Activated CD4-positive, alpha-beta T cell treated with anti-CD3 and anti-CD28 coated beads for 4 hours (primary cell): ENCODE results near the gene FAIM.
"Not testable (repeated sequence)": the region's sequence is repeated elsewhere in the genome, so short reads cannot be mapped to it uniquely, and the experiment has no call there.

Experiments
- DNase-seq, 2 donors: peaks; one replicate each; pipeline ENCODE4 v3.0.0-alpha.2; 2020

Gene FAIM

GRCh38 chr3:138604106-138604595 is 4.4 kb upstream of the FAIM start:
- DNase-seq: not testable (repeated sequence)

- DNase-seq: no peak
Observed at GRCh38 chr3:138609898-138610266, 1.3 kb downstream of the FAIM start.

DNA sequence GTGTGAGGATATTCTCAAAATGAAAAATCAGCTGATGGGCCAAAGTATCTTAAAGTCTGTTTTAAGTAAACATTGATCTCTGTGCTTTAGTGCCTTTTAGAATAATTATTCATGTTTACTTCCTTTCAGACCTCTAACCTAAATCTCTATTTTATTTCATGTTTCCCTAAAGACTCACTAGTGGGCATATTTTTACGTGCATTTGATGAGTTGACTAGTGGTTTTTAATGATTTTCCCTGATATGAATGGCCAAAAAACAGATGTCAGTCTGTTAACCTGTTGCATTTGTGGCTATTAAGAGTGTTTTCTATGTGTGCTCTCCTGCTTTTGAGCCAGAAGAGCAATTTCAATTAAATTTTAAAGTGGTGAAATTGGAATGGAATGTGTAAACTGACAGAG is 6.9 kb downstream of the FAIM start:
- DNase-seq: no peak

DNA sequence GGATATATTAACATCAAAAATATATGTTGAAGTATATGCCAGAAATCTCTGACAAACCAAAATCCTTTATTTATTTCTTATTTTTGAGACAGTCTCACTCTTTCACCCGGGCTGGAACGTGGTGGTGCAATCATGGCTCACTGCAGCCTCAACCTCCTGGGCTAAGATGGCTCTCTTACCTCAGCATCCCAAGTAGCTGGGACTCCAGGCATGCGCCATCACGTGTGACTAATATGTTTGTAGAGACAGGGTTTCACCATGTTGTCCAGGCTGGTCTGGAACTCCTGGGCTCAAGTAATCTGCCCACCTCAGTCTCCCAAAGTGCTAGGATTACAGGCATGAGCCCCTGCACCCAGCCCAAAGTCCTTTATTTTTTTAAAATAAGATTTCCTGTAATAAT is 11.9 kb downstream of the FAIM start:
- DNase-seq: no peak

DNA sequence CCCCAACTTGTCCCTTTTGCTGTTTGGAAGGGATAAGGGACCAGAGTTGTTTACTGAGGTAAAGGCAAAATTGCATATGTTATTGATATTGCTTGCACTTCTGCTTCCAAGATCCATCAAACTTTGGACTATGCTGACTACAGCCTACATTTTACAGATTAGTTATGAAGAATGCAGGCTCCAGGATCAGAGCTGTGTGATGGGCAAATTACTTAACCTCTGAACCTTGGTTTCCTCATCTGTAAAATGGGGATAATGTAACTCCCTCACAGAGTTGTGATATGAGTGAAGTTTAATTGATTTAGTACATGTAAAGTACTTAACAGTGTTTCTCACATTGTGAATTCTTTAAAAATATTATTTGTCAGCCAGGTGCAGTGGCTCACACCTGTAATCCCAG is 15.9 kb downstream of the FAIM start:
- no peak for DNase-seq

GRCh38 chr3:138625707-138626365 is 17.3 kb downstream of the FAIM start:
- no peak for DNase-seq

GRCh38 chr3:138629526-138629925 is 21.0 kb downstream of the FAIM start:
- no peak for DNase-seq

GRCh38 chr3:138638641-138639040 is 30.1 kb downstream of the FAIM start:
- no peak for DNase-seq

- DNase-seq: no peak
Observed at GRCh38 chr3:138640537-138640936, 32.0 kb downstream of the FAIM start.

DNA sequence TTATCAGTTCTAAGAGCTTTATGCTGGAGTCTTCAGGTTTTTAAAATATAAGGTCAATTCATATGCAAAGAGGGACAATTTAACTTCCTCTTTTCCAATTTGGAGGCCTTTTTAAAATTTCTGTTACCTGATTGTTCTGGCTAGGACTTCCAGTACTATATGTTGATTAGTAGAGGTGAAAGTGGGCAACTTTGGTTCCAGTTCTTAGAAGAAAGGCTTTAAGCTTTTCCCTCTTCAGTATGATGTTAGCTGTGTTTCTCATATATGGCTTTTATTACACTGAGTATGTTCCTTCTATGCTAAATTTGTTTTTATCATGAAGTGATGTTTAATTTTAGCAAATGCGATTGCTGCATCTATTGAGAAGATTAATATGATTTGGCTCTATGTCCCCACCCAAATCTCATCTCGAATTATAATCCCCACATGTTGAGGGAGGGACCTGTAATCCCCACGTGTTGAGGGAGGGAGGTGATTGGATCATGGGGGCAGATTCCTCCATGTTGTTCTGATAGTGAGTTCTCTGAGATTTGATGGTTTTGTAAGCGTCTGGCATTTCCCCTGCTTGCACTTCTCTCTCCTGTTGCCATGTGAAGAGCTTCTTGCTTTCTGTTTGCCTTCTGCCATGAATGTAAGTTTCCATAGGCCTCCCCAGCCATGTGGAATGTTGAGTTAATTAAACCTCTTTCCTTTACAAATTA is 33.8 kb downstream of the FAIM start:
- DNase-seq: no peak

DNA sequence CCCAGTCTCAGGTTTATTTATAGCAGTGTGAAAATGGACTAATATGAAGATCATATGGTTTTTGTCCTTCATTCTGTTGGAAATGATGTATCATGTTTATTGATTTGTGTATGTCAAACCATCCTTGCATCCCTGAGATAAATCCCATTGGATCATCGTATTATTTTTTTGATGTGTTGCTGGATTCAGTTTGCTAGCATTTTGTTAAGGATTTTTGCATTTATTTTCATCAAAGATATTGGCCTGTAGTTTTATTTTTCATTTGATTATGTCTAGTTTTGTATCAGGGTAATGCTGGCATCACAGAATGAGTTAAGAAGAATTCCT is 34.3 kb downstream of the FAIM start:
- no peak for DNase-seq

DNA sequence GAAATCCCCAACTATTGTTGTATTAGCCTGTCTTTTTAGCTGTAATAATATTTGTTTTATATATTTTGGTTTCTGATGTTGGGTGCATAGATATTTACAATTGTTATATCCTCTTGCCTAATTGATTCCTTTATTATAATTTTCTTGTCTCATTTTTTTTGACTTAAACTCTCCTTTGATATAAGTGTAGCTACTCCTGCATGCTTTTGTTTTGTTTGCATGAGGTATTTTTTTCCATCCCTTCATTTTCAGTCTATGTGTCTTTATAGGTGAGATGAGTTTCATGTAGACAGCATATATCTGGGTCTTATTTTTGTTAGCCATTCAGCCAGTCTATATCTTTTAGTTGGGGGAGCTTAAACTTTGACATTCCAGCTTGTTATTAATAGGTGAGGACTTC is 37.4 kb downstream of the FAIM start:
- DNase-seq: no peak

- DNase-seq: no peak
Observed at GRCh38 chr3:138646513-138646912, 37.9 kb downstream of the FAIM start.

GRCh38 chr3:138649134-138649533 is 40.6 kb downstream of the FAIM start:
- DNase-seq: no peak

GRCh38 chr3:138653567-138653966 is 45.0 kb downstream of the FAIM start:
- DNase-seq: no peak

DNA sequence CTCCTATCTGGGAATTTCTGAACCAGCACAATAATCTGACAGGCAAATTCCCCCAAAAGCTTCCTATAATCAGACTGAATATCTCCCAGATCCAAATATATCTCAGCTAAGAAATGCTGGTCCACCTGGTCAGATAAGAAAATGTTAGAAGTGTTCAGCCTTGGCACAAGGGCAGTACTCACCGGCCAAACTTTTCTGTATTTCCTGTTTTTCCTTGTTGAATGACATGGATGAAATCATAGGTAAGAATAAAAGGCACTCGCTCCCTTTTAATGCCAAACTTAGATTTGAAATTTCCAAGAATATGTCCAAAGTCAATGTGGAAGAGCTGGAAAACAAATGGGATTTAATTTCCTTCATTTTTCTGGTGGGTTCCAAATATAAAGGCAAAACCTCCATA is 48.9 kb downstream of the FAIM start:
- DNase-seq: no peak

DNA sequence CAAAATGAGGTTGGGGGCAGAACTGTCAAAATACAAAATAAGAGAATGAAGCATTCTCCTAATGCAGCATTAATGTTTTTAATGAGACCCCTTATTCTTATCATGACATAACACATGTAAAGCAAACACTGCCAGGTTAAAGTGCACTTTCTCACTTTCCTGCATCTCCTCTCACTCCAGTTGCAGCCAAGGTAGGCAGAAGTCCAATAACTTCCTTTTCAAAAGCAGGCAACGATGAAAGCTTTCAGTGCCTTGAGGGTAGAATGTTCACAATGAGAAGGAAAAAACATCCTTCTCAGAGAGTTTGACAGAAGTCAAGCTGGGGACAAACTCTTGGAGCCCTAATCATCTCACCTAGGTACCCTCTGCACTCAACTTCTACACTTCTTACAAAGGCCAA is 59.5 kb downstream of the FAIM start:
- no peak for DNase-seq

- no peak for DNase-seq
Observed at GRCh38 chr3:138670407-138670806, 61.8 kb downstream of the FAIM start.

DNA sequence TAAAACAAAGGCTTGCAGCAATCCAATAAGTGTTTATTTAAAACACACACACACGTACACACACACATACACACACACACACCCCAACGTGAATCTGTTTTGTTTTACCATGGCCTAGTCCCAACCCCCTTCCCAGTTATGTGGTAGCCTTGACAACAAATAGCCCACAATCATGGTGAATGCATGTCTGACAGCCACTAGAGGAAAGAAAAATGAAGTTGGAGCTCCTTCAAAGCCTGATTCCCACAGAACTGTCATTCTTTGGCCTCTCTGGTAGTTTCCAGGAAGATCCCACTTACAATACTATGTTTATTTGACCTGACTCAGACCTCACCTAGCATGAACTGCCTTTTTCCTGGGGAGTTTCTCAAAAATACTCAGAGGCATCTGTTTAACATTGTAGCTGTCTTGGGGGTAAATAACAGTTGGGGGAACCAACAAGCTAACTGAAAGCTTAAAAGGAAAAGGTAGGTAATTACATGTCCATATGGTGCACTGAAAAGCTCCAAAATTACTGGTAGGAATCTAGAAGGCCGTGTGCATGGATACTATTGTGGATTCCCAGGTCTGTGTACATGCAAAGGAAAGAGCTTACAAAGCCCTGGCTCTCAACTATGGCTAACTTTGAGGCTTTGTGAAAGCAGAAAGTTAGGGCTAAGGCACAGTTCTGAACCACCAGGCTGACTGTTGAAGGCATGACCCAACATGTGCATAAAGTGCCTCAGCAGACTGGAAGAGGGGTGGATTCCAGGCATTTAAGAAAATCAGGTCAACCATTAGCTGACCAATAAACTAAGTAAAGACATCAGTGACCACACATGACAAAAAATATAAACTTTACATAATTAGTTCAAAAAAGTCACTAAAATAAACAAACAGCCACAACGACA is 65.3 kb downstream of the FAIM start:
- no peak for DNase-seq

DNA sequence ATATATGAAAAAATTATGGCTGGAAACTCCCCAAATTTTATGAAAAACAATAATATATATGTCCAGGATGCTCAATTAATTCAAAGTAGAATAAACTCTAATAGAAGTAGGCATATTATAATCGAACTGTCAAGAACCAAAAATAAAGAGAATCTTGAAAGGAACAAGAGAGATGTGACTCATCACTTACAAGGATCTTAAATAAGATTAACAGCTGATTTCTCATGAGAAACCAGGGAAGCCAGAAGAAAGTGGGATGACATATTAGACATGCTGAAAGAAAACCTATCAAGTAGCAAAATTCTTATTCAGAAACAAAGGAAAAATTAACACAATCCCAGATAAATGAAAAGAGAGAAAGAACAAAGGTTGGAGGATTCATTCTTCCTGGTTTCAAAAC is 66.8 kb downstream of the FAIM start:
- DNase-seq: no peak

- DNase-seq: no peak
Observed at GRCh38 chr3:138678086-138678485, 69.5 kb downstream of the FAIM start.

- DNase-seq: no peak
Observed at GRCh38 chr3:138678874-138679392, 70.4 kb downstream of the FAIM start.

- DNase-seq: not testable (repeated sequence)
Observed at GRCh38 chr3:138680974-138681373, 72.4 kb downstream of the FAIM start.
